Measurements from ENCODE around the gene KATNB1.

- TF ChIP-seq EZH2 (IDR thresholded peaks at IDR 0.05): no peak
- TF ChIP-seq CTCF (IDR thresholded peaks at IDR 0.05): no peak
Measured at GRCh38 chr16:57803134-57803990, 67.8 kb downstream of the KATNB1 start.

Data from neural progenitor cell (in vitro differentiated cells).